Panc1 (cell line): ENCODE results near the gene NCKAP5L.

Experiments
- CTCF ChIP-seq: fragments of 450-650 bp; IDR thresholded peaks from 2 replicates; pipeline ENCODE4 v1.5.1; 2017; ENCODE audit warnings: mild to moderate bottlenecking
- POLR2AphosphoS5 ChIP-seq: IDR thresholded peaks from 2 replicates; pipeline ENCODE4 v1.6.1; 2012; ENCODE audit warnings: mild to moderate bottlenecking, low read depth, low read length, moderate library complexity

- TF ChIP-seq CTCF (no peak), POLR2AphosphoS5 (no peak)
These were observed 3.5 kb upstream of the NCKAP5L start for GRCh38 chr12:49831717-49832116.
